GM18526 (cell line): ENCODE data around the gene PORCN.

Experiments used
- POLR2A ChIP-seq: IDR thresholded peaks from 3 replicates; pipeline ENCODE4 v1.6.1; 2011; ENCODE audit not compliant: insufficient read length; ENCODE audit errors: extremely low read depth

The PORCN gene

GRCh38 chrX:48548871-48549270 lies 40.1 kb downstream of the PORCN start:
- TF ChIP-seq POLR2A = no peak

GRCh38 chrX:48558271-48558670 lies 49.5 kb downstream of the PORCN start:
- no peak for TF ChIP-seq POLR2A

- TF ChIP-seq POLR2A = no peak
Measured at GRCh38 chrX:48559636-48560035, 50.8 kb downstream of the PORCN start.

- TF ChIP-seq POLR2A = no peak
Measured at GRCh38 chrX:48560056-48560455, 51.3 kb downstream of the PORCN start.

- TF ChIP-seq POLR2A = no peak
Measured at GRCh38 chrX:48560681-48561080, 51.9 kb downstream of the PORCN start.

GRCh38 chrX:48569958-48570357 lies 61.2 kb downstream of the PORCN start:
- TF ChIP-seq POLR2A = no peak
